ENCODE measurements around the gene PRELID2. TPM values are rescaled to one million over a fixed set of nuclear protein-coding genes. Genes with fewer than 3 reads are reported as not detected.
"Not testable (repeated sequence)": the region's sequence is repeated elsewhere in the genome, so short reads cannot be mapped to it uniquely, and the experiment has no call there.

Gene PRELID2
- total and polyA plus RNA-seq, 4 donors = 1.2 to 68.1 (median 5.5) TPM

GRCh38 chr5:145743396-145744061 lies 91.6 kb downstream of the PRELID2 start:
- TF ChIP-seq CTCF (IDR thresholded peaks at IDR 0.05; ENCODE audit: control extremely low read depth, extremely low read depth) = no peak
- Histone ChIP-seq H3K4me1 (ENCODE audit: control insufficient read depth in 5 of 5, insufficient read depth in 5 of 5, low read length in 5 of 5) (no peaks in the 10 kb centered on the region), H3K27me3 (ENCODE audit: control insufficient read depth in 3 of 3, insufficient read depth in 3 of 3, low read length in 2 of 3) (no peaks in the 10 kb centered on the region), H3K4me3 (no peak overlapping the region), H3K27ac (ENCODE audit: low read depth in 1 of 2, low read length in 1 of 2) (no peak overlapping the region), H3K9ac (ENCODE audit: insufficient read depth in 1 of 2, low read length in 2 of 2) (no peak overlapping the region), H3K9me3 (ENCODE audit: control insufficient read depth in 4 of 4, insufficient read depth in 3 of 4, low read length in 3 of 4) (peaks cover 0 to 5% (median 0%) of the 10 kb centered on the region in 4 donors), H3K36me3 (ENCODE audit: control insufficient read depth in 4 of 4, insufficient read depth in 4 of 4, low read length in 4 of 4) (no peaks in the 10 kb centered on the region)
- DNase-seq (no peak), ATAC-seq (ENCODE audit: insufficient read depth, low FRiP score) (no peak)
- WGBS, 2 donors = 96 to 97% methylated on average over 14 of the region's 14 CpGs

GRCh38 chr5:145739843-145740242 lies 95.3 kb downstream of the PRELID2 start:
- no peaks in the 10 kb centered on the region for H3K27me3 ChIP-seq (ENCODE audit: control insufficient read depth in 3 of 3, insufficient read depth in 3 of 3, low read length in 2 of 3)
- no peak overlapping the region for H3K9ac ChIP-seq (ENCODE audit: insufficient read depth in 1 of 2, low read length in 2 of 2)
- no peaks in the 10 kb centered on the region for H3K4me1 ChIP-seq (ENCODE audit: control insufficient read depth in 5 of 5, insufficient read depth in 5 of 5, low read length in 5 of 5)
- no peak for TF ChIP-seq CTCF (IDR thresholded peaks at IDR 0.05; ENCODE audit: control extremely low read depth, extremely low read depth)
- H3K4me3 ChIP-seq = no peak overlapping the region
- no peaks in the 10 kb centered on the region for H3K9me3 ChIP-seq (ENCODE audit: control insufficient read depth in 4 of 4, insufficient read depth in 3 of 4, low read length in 3 of 4)
- ATAC-seq (ENCODE audit: insufficient read depth, low FRiP score) = no peak
- H3K36me3 ChIP-seq (ENCODE audit: control insufficient read depth in 4 of 4, insufficient read depth in 4 of 4, low read length in 4 of 4) = no peaks in the 10 kb centered on the region
- DNase-seq = no peak
- no peak overlapping the region for H3K27ac ChIP-seq (ENCODE audit: low read depth in 1 of 2, low read length in 1 of 2)

GRCh38 chr5:145738227-145738626 lies 96.9 kb downstream of the PRELID2 start:
- no peaks in the 10 kb centered on the region for H3K9me3 ChIP-seq (ENCODE audit: control insufficient read depth in 4 of 4, insufficient read depth in 3 of 4, low read length in 3 of 4)
- ATAC-seq (ENCODE audit: insufficient read depth, low FRiP score) (no peak), DNase-seq (no peak)
- no peak overlapping the region for H3K4me3 ChIP-seq
- TF ChIP-seq CTCF (IDR thresholded peaks at IDR 0.05; ENCODE audit: control extremely low read depth, extremely low read depth) = no peak
- no peaks in the 10 kb centered on the region for H3K27me3 ChIP-seq (ENCODE audit: control insufficient read depth in 3 of 3, insufficient read depth in 3 of 3, low read length in 2 of 3)
- no peak overlapping the region for H3K27ac ChIP-seq (ENCODE audit: low read depth in 1 of 2, low read length in 1 of 2)
- no peak overlapping the region for H3K9ac ChIP-seq (ENCODE audit: insufficient read depth in 1 of 2, low read length in 2 of 2)
- no peaks in the 10 kb centered on the region for H3K36me3 ChIP-seq (ENCODE audit: control insufficient read depth in 4 of 4, insufficient read depth in 4 of 4, low read length in 4 of 4)
- no peaks in the 10 kb centered on the region for H3K4me1 ChIP-seq (ENCODE audit: control insufficient read depth in 5 of 5, insufficient read depth in 5 of 5, low read length in 5 of 5)

GRCh38 chr5:145737578-145737977 lies 97.6 kb downstream of the PRELID2 start:
- no peaks in the 10 kb centered on the region for H3K27me3 ChIP-seq (ENCODE audit: control insufficient read depth in 3 of 3, insufficient read depth in 3 of 3, low read length in 2 of 3)
- DNase-seq (no peak), ATAC-seq (ENCODE audit: insufficient read depth, low FRiP score) (no peak)
- H3K4me3 ChIP-seq = no peak overlapping the region
- H3K9ac ChIP-seq (ENCODE audit: insufficient read depth in 1 of 2, low read length in 2 of 2) = no peak overlapping the region
- no peaks in the 10 kb centered on the region for H3K4me1 ChIP-seq (ENCODE audit: control insufficient read depth in 5 of 5, insufficient read depth in 5 of 5, low read length in 5 of 5)
- no peaks in the 10 kb centered on the region for H3K36me3 ChIP-seq (ENCODE audit: control insufficient read depth in 4 of 4, insufficient read depth in 4 of 4, low read length in 4 of 4)
- WGBS, 2 donors = 94 to 98% methylated on average over 1 of the region's 1 CpG
- H3K27ac ChIP-seq (ENCODE audit: low read depth in 1 of 2, low read length in 1 of 2) = no peak overlapping the region
- H3K9me3 ChIP-seq (ENCODE audit: control insufficient read depth in 4 of 4, insufficient read depth in 3 of 4, low read length in 3 of 4) = no peaks in the 10 kb centered on the region
- TF ChIP-seq CTCF (IDR thresholded peaks at IDR 0.05; ENCODE audit: control extremely low read depth, extremely low read depth) = no peak

- not testable (repeated sequence) for DNase-seq; H3K27ac ChIP-seq (ENCODE audit: low read depth in 1 of 2, low read length in 1 of 2); H3K27me3 ChIP-seq (ENCODE audit: control insufficient read depth in 3 of 3, insufficient read depth in 3 of 3, low read length in 2 of 3); H3K4me1 ChIP-seq (ENCODE audit: control insufficient read depth in 5 of 5, insufficient read depth in 5 of 5, low read length in 5 of 5); H3K4me3 ChIP-seq; H3K9ac ChIP-seq (ENCODE audit: insufficient read depth in 1 of 2, low read length in 2 of 2); H3K36me3 ChIP-seq (ENCODE audit: control insufficient read depth in 4 of 4, insufficient read depth in 4 of 4, low read length in 4 of 4); ATAC-seq (ENCODE audit: insufficient read depth, low FRiP score)
- WGBS, 2 donors = 96 to 100% methylated on average over 1 of the region's 1 CpG
- H3K9me3 ChIP-seq (ENCODE audit: control insufficient read depth in 4 of 4, insufficient read depth in 3 of 4, low read length in 3 of 4) = peaks cover 2 to 33% (median 9%) of the 10 kb centered on the region in 4 donors
Observed at GRCh38 chr5:145729956-145730355, 105.2 kb downstream of the PRELID2 start.
